Cardiac atrium fibroblast (primary cell): ENCODE results near the gene TOMM5. TPM values are rescaled to one million over a fixed set of nuclear protein-coding genes. Genes with fewer than 3 reads are reported as not detected.

Source experiments
- total RNA-seq: library from RNA; depleted of rRNA; stranded (reverse); fragments of >200 nt; gene quantifications from 2 replicates; pipeline ENCODE4 v1.2.3, GENCODE V29; 2015

The TOMM5 gene
- 107 and 120 TPM in 2 replicates for total RNA-seq

DNA sequence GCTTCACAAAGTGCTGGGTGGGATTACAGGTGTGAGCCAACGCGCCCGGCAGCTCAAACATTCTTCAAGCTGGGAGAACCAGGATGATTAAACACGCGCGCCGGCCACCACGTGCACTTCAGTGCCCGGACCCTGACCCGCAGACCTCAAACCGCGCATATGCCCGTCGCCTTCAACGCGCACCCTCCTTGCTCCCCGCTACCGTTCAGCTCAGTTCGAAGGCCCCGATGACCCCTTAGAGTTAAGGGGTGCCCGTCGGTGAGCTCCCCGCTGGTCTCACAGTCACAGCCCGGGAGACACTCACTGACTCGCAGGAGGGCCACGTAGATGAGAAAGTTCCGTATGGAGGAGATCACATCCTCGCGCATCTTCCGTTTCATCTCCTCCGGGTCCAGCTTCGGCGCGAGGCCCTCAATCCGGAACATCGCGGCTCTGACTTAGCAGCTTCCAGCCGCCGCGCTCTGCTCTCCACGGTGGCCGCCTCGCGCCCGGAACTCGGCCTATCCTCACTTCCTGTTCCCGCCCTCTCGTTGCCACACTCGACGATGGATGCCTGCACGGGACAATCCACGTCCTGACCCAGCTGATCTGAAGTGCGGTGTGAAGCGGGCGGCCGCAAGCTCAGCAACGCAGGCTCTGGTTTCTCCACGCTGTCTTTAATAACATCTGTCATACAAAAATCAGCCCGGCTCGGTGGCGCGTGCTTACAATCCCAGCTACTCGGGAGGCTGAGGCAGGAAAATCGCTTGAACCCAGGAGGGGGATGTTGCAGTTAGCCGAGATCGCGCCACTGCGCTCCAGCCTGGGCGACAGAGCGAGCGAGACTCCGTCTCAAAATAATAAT lies at the start of gene TOMM5:
Gene TOMM5 (minus strand): TSS at position 490 of the 844 bp plus-strand sequence. CDS start 65 bp downstream, at position 425.

DNA sequence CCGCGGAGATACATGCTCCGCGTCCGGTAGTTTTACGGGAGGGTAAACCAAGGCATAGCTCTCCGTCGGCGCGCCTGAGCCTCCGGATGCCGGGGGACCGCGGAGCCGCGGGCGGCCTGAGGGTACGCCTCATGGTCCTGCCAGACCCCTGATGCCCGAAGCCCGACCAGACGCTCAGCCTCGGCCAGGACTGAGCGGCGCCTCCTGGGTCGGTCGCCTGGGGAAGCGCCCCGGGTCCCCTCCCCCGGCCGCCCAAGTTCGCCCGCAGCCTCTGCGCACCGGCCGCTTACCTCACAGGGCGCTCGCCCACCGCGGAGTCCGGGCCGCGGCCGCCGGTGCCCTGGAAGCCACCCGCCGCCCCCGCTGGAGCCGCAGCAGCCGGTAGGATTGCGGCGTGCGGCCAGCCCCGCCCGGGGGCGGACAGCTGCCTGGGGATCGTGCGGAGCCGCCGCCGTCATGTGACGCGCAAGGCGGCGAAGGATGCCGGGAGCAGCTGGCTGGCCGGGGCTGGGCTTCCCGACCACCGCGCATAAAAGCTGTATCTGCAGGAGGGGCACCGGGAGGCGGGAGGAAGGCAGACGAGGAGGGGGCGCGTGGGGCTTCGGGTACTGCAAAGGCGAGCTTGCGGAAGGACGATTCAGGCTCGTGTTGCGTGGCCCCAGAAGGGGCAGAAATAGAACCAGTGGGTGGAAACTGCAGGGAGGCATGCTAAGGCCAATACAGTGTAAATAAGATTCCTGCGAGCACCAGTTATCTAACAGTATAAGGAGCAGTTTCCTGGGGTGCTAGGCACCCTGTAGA lies 16.3 kb downstream of the TOMM5 start, which contains the start of gene FBXO10:
Gene FBXO10 (minus strand): TSS at position 460 of the 801 bp plus-strand sequence. CDS start 34,612 bp downstream, outside the sequence.

Other genes starting within 250 kb of the TOMM5 start
- 137 and 153 TPM in 2 replicates for gene GRHPR, start 169.9 kb downstream of the TOMM5 start, total RNA-seq
- 7.5 and 9.4 TPM in 2 replicates for gene ZBTB5, start 127.1 kb downstream of the TOMM5 start, total RNA-seq
- 20.8 and 26.4 TPM in 2 replicates for gene POLR1E, start 106.6 kb downstream of the TOMM5 start, total RNA-seq
- 6.8 and 7.6 TPM in 2 replicates for gene FBXO10, start 16.2 kb downstream of the TOMM5 start, total RNA-seq
- gene FRMPD1, start 58.4 kb upstream of the TOMM5 start, total RNA-seq = not detected in 2 replicates
- gene TRMT10B, start 161.2 kb upstream of the TOMM5 start, total RNA-seq = 3.6 and 3.9 TPM in 2 replicates
- gene EXOSC3, start 192.5 kb upstream of the TOMM5 start, total RNA-seq = 11.2 and 30.0 TPM in 2 replicates
- 8.9 and 11.9 TPM in 2 replicates for gene DCAF10, start 208.2 kb upstream of the TOMM5 start, total RNA-seq